B cell (primary cell): ENCODE results near the gene RAD9B. TPM values are rescaled to one million over a fixed set of nuclear protein-coding genes. Genes with fewer than 3 reads are reported as not detected.

Experiments
- ATAC-seq: fragments of 200-7000 bp; cut with Tn5 transposase; one replicate; pipeline ENCODE4 v1.10.0; 2021; ENCODE audit warnings: low read depth, mild to moderate bottlenecking, moderate number of reproducible peaks, moderate library complexity
- CTCF ChIA-PET: fragments of 350-600 bp; sonication (Branson Sonifier 250); formaldehyde crosslinking; loops from one replicate; lab custom pipeline; 2021; ENCODE audit warnings: antibody characterized with exemption, inconsistent platforms; lab: Charles Lee
- POLR2A ChIA-PET: fragments of 350-600 bp; sonication (Branson Sonifier 250); formaldehyde crosslinking; loops from one replicate; lab custom pipeline; 2021; ENCODE audit warnings: antibody characterized with exemption; lab: Charles Lee
- DNase-seq: peaks from one replicate; pipeline ENCODE4 v3.0.0; 2013
- H2AFZ ChIP-seq: 2 replicates; pipeline ENCODE4 v1.6.1; 2012; ENCODE audit warnings: mild to moderate bottlenecking, low read depth, low read length; ENCODE audit not compliant: insufficient read depth, poor library complexity, severe bottlenecking
- H3K27ac ChIP-seq, 2 donors: 1 replicate in 1 of 2; 2 replicates in 1 of 2; pipeline ENCODE4 v1.5.1; 2012 to 2013; ENCODE audit warnings: low read length in 2 of 2, mild to moderate bottlenecking in 2 of 2, moderate library complexity in 1 of 2
- H3K27me3 ChIP-seq, 4 experiments: fragments of 200-600 bp in 1 of 4; sonication (generic) in 1 of 4; replicated peaks in 1 of 4; 1 replicate in 2 of 4; 2 replicates in 2 of 4; pipeline versions ENCODE4 v1.6.1 to v1.7.0; 2013 to 2016; ENCODE audit warnings: low read length in 3 of 4, mild to moderate bottlenecking in 2 of 4, mixed read lengths in 1 of 4, moderate library complexity in 1 of 4; ENCODE audit not compliant: insufficient read depth in 4 of 4, control insufficient read depth in 3 of 4; ENCODE audit errors: control extremely low read depth in 1 of 4
- H3K36me3 ChIP-seq, 2 experiments: replicated peaks in 1 of 2; 1 replicate in 1 of 2; 2 replicates in 1 of 2; pipeline versions ENCODE4 v1.6.1 to v1.7.1; 2013; ENCODE audit warnings: low read length in 1 of 2; ENCODE audit not compliant: insufficient read depth in 2 of 2, control insufficient read depth in 1 of 2; ENCODE audit errors: control extremely low read depth in 1 of 2, extremely low read depth in 1 of 2
- H3K4me1 ChIP-seq, 2 donors: fragments of 200-600 bp in 1 of 2; sonication (generic) in 1 of 2; 1 replicate in 1 of 2; 2 replicates in 1 of 2; pipeline versions ENCODE4 v1.5.1 to v1.6.1; 2013 to 2017; ENCODE audit warnings: low read length in 2 of 2; ENCODE audit not compliant: control insufficient read depth in 2 of 2, insufficient read depth in 2 of 2
- H3K4me2 ChIP-seq: replicated peaks from 2 replicates; pipeline ENCODE3; 2012; ENCODE audit warnings: mild to moderate bottlenecking, low read depth, low read length; ENCODE audit not compliant: poor library complexity, severe bottlenecking
- H3K4me3 ChIP-seq, 5 experiments: fragments of 200-600 bp in 1 of 5; sonication (generic) in 1 of 5; 1 replicate in 3 of 5; 2 replicates in 2 of 5; pipeline versions ENCODE4 v1.5.1 to v1.7.0; 2011 to 2016; ENCODE audit warnings: low read length in 4 of 5, mild to moderate bottlenecking in 4 of 5, low read depth in 2 of 5, control low read depth in 1 of 5, moderate library complexity in 1 of 5; ENCODE audit not compliant: insufficient read depth in 1 of 5; ENCODE audit errors: control extremely low read depth in 1 of 5, extremely low read depth in 1 of 5
- H3K79me2 ChIP-seq: fragments of 200-600 bp; sonication (generic); one replicate; pipeline ENCODE4 v1.6.0; 2016; ENCODE audit warnings: low read length; ENCODE audit not compliant: control insufficient read depth, insufficient read depth
- H3K9ac ChIP-seq: fragments of 200-600 bp; sonication (generic); 2 replicates; pipeline ENCODE4 v1.6.1; 2017; ENCODE audit warnings: mild to moderate bottlenecking, low read length, moderate library complexity
- H3K9me3 ChIP-seq, 3 donors: one replicate each; pipeline versions ENCODE4 v1.6.1 to v1.7.1; 2013; ENCODE audit warnings: low read length in 2 of 3; ENCODE audit not compliant: control insufficient read depth in 2 of 3, insufficient read depth in 1 of 3; ENCODE audit errors: control extremely low read depth in 1 of 3
- H4K20me1 ChIP-seq: 2 replicates; pipeline ENCODE4 v1.6.0; 2012; ENCODE audit warnings: mild to moderate bottlenecking, low read length; ENCODE audit not compliant: insufficient read depth, control insufficient read depth, poor library complexity, severe bottlenecking
- H3K27ac Mint-ChIP-seq: one replicate; pipeline ENCODE4 v1.8.0; 2021; ENCODE audit warnings: mixed read lengths
- H3K27me3 Mint-ChIP-seq: one replicate; pipeline ENCODE4 v1.8.0; 2021; ENCODE audit warnings: mixed read lengths
- H3K4me1 Mint-ChIP-seq: one replicate; pipeline ENCODE4 v1.8.0; 2021; ENCODE audit warnings: mixed read lengths
- H3K4me3 Mint-ChIP-seq: one replicate; pipeline ENCODE4 v1.8.0; 2021; ENCODE audit warnings: mixed read lengths
- H3K9me3 Mint-ChIP-seq: one replicate; pipeline ENCODE4 v1.8.0; 2022; ENCODE audit warnings: mixed read lengths; ENCODE audit not compliant: insufficient read depth
- CTCF ChIP-seq: fragments of 200-600 bp; IDR thresholded peaks from one replicate; pipeline ENCODE4 v1.8.0; 2022; ENCODE audit warnings: antibody characterized with exemption, mild to moderate bottlenecking
- EZH2 ChIP-seq: IDR thresholded peaks from 2 replicates; pipeline ENCODE4 v1.6.1; 2012; ENCODE audit warnings: borderline replicate concordance, low read depth, mild to moderate bottlenecking, moderate library complexity, low read length; ENCODE audit not compliant: insufficient read depth, poor library complexity, severe bottlenecking
- WGBS: methylation state at CpG from one replicate; pipeline ENCODE4 v1.1.5; 2013; ENCODE audit warnings: missing lambda C conversion rate; ENCODE audit not compliant: insufficient coverage; 5-methylcytosine and 5-hydroxymethylcytosine counted together
- intact Hi-C: fragments of 100-400 bp; cut with micrococcal nuclease; formaldehyde crosslinking; loops from one replicate; pipeline ENCODE4 v1.10.0; 2022
- polyA plus RNA-seq: library from polyadenylated mRNA; depleted of rRNA; stranded (reverse); fragments of >200 nt; gene quantifications from 2 replicates; pipeline ENCODE4 v1.2.3, GENCODE V29; 2012
- total RNA-seq, 2 donors: library from RNA; stranded (reverse); fragments of 120-200 nt in 1 of 2; gene quantifications; 1 replicate in 1 of 2; 2 replicates in 1 of 2; pipeline versions ENCODE4 v1.2.3 to v1.2.4, GENCODE V29; 2013 to 2022

RAD9B gene
- total and polyA plus RNA-seq, 2 donors (not counting 1 experiment from before 2014, with no cell fraction given) = 0.75 to 1.5 TPM

GRCh38 chr12:110453569-110454296 is 48.4 kb upstream of the RAD9B start:
- intact Hi-C loops = loop anchor here (5.0 kb wide), 1 partner anchor 99 kb away; no protein-coding TSS in a partner anchor

More at GRCh38 chr12:110453569-110454296, 48.4 kb upstream of the RAD9B start:
- Histone ChIP-seq H3K9ac (no peak overlapping the region), H3K27ac (no peak overlapping the region), H2AFZ (no peak overlapping the region), H3K4me1 (peaks cover 41 to 48% of the 10 kb centered on the region in 2 donors), H3K4me3 (no peak overlapping the region), H3K36me3 (peaks cover 1 to 13% of the 10 kb centered on the region in 2 experiments), H3K4me2 (no peak overlapping the region), H3K79me2 (peaks cover 33% of the 10 kb centered on the region), H3K27me3 (no peaks in the 10 kb centered on the region), H3K9me3 (no peaks in the 10 kb centered on the region), H4K20me1 (peaks cover 13% of the 10 kb centered on the region)
- ATAC-seq (no peak), DNase-seq (no peak)
- Mint-ChIP-seq H3K27ac (no peak overlapping the region), H3K27me3 (no peaks in the 10 kb centered on the region), H3K4me1 (peaks cover 39% of the 10 kb centered on the region), H3K4me3 (no peak overlapping the region), H3K9me3 (no peaks in the 10 kb centered on the region)
- TF ChIP-seq CTCF (no peak), EZH2 (no peak)
- ChIA-PET POLR2A (no interaction called here), CTCF (interaction anchor here (0.6 to 15.2 kb wide), 8 partner anchors 15 to 457 kb away, joined by 3 to 329 read pairs (median 4); partner anchors contain the start of genes FAM216A and GPN3)
- no CpG with 5 or more reads among the region's 4 CpGs for WGBS
